Left renal cortex interstitium (tissue), 4 donors: ENCODE results near the gene PLA2G2D. TPM values are rescaled to one million over a fixed set of nuclear protein-coding genes. Genes with fewer than 3 reads are reported as not detected.

ENCODE experiments used
- DNase-seq, 4 donors: peaks; one replicate each; pipeline ENCODE4 v3.0.0-alpha.2; 2013; ENCODE audit warnings: low read depth in 4 of 4, low spot score in 2 of 4, missing footprints in 1 of 4
- polyA plus RNA-seq, 4 donors: library from polyadenylated mRNA; unstranded; fragments of 120-200 nt; gene quantifications; one replicate each; pipeline ENCODE4 v1.2.1, GENCODE V29; 2013; ENCODE audit not compliant: insufficient read length in 4 of 4

Gene PLA2G2D, protein sequence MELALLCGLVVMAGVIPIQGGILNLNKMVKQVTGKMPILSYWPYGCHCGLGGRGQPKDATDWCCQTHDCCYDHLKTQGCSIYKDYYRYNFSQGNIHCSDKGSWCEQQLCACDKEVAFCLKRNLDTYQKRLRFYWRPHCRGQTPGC
- polyA plus RNA-seq, result under 1 TPM in 3 of 4 donors, not detected in 1; 0.05 to 0.06 (median 0.06) TPM

DNA sequence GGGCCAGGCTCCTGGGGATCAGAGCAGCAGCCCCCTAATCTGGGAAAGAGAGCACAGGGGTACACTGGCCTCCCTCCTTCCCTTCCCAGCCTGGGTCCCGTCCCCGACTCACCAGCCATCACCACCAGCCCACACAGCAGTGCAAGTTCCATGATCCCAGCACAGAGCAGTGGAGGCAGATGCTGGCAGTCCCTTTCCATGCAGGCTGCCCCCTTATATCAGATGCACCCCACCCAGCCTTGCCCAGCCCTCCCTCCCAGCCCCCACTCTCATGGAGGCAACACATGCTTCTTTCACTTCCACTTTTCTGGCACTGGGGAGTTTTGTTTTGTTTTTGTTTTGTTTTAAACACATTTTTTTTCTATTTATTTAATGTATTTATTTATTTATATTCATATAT lies at the start of gene PLA2G2D:
TSS of gene PLA2G2D (minus strand) at position 190 of the 400 bp plus-strand sequence. CDS start at position 152, 38 bp downstream.
- no peak for DNase-seq

DNA sequence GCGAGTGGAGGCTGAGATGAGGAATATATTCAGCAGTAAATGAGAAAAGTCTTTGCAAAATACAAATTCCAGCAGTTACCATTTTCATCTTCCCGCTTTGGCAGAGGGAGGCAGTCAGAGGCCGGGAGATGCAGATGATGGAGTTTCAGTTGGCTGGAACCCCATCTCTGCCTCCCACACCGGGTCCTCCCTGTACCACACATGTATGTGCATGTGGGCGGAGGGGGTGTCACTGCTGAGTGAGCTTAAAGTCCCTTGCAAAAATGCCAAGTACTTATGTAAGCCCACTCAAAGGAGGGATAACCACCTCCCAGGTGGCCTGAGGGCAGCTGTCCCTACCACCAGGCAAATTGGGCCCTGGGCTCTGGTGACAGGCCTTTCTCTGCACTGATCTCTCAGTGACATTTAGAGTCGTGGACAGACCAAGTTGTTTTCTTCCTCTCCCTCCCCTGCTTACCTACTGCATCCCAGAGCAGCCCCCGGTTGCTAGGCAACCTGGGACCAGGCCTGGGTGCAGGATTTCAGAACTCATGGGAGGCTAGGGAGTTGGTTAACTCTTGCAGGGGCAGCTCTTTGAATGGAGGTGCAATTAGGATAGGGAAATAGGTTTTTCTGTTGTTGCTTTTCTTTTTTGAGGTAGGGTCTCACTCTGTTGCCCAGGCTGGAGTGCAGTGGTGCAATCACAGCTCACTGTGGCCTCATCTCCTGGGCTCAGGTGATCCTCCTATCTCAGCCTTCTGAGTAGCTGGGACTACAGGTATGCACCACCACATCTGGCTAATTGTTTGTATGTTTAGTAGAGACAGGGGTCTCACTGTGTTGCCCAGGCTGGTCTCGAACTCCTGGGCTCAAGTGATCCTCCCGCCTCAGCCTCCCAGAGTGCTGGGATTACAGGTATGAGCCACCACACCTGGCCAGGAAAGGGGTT lies 49.5 kb upstream of the PLA2G2D start:
- peak in 1 of 4 donors; percentile 24 for DNase-seq

DNA sequence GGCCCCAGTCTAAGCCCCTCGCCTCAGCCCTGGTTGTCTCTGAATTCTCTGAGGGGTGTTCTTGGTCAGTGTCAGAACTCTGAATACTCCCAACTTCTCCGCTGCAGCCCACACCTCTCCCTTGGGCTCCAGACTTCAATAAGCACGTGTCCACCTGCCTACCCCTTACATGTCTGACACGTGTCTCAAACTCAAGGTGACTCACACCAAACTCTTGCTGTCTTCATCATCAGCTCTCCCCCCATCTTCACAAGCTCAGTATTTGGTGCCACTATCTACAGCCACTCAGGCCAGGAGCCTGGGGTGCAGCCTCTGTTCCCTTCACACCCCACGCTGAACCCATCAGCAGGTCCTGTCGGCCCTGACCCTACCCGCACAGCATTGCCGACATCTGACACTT lies 47.8 kb upstream of the PLA2G2D start:
- DNase-seq, result no peak

DNA sequence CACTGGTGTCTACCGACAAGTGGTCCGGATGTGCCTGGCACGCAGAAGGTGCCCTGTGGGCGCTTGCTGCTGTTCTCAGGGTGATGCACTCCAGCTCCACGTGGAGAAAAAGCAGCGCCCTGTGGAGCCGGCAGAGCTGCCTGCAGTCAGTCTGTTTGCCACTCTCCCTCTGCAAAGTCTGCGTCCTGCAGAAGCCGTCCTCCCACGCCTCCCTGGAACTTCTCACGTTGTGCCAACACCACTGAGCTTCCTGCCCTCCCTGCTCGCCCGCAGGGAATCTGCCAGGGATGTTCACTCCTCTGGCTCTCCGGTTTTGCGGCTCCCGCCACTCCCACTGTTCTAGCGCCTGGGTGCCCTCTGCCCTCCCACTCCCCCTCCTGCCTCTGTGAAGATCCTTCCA lies 46.7 kb upstream of the PLA2G2D start:
- DNase-seq, result no peak

DNA sequence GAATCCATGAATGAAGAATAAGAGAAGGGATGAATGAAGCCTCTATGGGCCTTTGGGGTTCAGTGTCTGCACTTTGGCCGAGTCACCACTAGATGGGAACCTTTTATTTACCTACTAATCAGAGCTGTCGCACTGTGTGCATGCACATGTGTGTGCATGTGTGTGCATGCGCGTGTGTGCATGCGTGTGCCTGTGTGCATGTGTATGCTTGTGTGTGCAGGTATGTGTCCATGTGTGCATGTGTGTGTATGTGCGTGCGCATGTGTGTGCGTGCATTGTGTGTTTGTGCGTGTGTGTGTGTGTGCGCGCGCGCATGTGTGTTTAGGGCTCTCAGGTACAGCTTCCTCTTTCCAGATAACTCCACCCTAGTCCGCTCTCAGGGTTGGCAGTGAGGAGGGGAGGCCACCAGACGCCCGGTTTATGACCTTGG lies 46.2 kb upstream of the PLA2G2D start:
- DNase-seq, result no peak

DNA sequence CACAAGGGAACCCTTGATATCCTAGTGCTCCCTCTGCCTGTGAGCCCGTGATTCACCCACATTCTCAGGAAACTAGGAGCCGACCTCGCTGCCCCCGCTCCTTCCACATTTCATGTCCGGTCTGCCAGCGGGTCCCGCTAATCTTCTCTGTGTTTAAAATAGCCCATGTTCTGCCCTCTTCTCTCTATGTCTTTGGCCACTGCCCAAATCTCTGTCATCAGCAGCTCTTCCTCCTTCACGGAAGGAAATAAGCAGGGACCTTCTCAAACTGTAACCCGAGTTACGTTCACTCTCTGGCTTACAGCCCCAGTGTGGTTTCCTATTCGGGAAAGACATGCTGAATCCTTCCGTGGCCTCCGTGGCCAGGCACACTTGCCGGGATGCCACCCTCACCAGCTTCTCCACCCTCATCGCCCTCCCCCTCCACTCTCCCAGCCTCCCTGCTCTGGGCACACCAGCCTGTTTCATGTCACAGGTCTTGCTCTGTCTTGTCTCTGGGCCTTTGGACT lies 45.4 kb upstream of the PLA2G2D start:
- no peak for DNase-seq

DNA sequence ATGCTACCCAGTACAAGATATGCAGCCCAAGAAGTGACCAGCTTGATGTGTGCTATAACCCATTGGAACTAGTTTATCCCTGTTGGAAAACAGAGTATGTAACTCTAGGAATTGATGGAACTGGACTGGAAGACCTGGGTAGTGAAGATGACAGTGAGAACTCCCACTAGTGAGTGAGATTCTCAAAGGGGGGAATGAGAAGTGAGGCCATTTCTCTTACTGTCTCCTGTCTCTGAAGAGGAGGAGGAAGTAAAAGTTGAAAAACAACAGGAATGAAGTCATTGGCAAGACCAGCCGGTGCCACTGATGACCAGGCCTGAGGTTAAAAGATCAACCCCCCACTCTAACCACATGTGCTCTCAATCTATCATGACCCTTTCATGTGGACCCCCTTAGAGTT lies 40.7 kb upstream of the PLA2G2D start:
- no peak for DNase-seq

DNA sequence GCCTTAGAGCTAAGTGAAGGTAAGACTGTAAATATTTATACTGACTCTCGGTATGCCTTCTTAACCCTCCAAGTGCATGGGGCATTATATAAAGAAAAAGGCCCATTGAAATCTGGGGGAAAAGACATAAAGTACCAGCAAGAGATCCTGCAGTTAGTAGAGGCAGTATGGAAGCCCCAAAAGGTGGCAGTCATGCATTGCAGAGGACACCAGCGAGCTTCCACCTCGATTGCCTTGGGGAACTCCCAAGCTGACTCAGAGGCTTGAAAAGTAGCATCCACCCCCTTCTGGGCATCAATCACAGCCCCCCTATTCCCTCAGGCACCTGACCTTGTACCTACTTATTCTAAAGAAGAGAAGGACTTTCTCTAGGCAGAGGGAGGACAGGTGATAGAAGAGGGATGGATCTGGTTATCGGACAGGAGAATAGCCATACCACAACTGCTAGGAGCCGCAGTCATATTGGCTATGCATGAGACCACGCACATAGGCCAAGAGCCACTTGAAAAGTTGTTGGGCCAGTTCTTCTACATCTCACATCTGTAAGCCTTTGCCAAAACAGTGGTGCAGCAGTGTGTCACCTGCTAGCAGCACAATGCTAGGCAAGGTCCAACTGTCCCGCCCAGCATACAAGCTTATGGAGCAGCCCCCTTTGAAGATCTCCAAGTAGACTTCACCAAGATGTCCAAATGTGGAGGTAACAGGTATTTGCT lies 39.2 kb upstream of the PLA2G2D start:
- no peak for DNase-seq

DNA sequence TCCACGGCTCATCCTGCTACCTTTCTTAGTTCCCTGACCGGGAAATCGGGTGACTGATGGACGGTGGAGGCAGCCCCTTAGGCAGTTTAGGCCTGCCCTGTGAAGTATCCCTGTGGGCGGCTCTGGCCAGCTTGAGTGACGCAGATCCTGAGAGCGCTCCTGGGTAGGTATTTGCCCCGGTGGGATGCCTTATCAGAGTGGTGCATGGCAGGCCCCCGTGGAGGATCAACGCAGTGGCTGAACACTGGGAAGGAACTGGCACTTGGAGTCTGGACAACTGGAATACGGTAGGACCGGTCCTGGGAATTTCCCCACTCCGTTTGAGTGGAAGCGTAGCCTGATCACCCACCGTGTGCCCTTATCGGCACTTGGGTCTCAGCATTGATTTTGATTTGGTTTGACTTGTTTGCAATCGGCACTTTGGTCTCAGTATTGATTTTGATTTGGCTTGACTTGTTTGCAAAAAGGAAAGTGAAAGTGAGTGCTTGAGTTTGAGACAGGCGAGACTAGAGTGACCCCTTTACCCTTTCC lies 35.0 kb upstream of the PLA2G2D start:
- DNase-seq, result no peak

DNA sequence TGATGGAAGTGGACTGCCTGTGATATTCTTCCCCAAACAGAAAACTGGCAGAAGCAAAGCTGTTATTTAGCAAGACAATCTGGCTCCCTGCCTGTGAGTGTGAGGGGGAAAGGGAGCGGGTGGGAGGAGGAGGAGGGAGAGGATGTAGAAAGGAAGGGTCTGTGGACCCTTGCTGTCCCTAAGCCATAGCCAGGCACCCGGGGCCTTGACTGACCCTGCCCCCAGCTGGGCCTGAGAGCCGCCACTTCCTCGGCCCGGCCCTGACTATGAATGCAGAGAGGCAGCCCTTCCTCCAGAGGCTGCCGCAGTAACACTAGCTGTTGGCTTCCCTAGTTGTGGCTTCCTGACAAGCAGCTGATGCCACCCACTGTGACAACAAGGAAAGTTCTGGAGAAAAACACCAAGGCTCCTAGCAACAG lies 33.7 kb upstream of the PLA2G2D start:
- no peak for DNase-seq

DNA sequence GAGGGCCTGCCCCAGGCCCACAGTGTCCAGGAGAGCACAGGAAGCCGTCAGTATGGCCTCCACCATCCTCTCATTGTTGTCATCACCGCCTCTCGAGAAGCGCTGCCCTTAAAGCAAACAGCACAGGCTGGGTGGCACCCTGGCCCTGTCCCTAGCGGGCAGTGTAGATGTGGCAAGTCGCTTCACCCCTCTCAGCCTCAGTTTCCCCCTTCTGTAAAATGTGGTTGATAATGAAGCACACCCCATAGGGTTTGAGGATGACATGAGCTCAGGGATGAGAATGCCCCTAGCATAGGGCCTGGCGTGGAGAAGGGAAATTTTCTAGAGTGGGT lies 33.2 kb upstream of the PLA2G2D start:
- no peak for DNase-seq

DNA sequence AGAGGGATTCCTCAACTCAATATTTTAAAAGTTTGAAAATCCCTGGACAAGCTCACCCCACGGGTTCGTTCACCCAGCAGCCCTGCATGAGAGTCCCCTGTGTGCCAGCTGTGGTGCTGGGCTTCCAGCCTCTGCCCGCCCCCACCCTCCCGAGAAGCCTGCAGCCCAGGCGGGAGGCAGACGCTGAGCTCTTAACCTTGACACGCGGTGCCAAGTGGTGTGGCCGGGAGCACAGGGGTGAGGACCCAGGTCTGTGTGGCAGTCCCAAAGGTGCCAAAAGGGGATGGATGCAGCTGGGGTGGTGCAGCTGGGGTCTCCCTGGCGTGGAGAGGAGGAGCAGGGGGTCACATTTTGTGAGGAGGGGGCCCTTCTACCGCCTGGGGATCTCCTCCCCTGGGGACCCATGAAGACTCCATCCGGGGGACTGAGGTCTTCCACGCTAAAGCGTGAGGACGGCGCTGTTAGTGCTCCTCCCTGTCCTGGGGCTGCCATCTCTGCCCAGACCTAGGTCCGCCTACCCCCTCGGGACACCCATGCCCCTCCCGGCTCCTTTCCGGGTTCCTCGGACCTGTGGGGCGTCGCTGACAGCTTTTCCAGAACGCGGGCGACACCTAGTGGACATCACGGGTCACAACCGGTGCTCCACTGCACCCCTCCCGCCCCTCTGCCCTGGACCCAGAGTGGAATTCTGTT lies 32.7 kb upstream of the PLA2G2D start:
- peak in 2 of 4 donors; percentile 41 to 50 for DNase-seq

DNA sequence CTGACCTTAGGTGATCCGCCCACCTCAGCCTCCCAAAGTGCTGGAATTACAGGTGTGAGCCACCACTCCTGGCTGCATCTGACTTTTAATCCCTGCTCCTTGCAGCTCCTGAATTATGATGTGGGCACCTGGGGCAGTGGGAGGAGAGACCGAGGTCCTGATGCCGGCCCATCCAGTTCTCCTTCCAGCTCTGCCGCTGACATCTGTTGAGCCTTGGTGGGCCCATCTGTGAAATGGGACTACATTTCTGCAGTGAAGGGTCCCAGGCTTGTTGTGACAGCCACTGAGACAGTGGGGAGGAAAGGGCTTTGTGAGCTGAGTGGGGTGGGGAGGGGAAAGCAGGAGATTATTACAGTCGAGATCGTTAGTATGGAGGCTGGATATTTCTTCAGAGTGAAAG lies 31.6 kb upstream of the PLA2G2D start:
- no peak for DNase-seq

DNA sequence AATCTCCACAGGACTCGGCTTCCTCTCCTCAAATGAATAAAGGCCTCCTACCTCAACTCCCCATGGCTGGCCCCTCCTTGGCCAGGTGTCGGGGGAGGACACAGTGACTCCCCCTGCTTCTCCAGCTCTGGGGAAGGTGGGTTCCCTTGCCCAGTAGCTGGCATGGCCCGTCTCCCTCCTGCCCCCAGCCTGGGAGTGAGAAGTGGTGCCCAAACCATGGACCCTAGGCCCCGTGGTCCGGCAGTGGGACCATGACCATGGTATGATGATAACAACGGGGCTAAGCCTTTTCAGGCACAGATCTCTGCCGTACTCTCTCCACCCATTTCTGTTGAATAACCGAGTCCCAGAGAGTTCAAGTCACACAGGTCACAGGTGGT lies 31.0 kb upstream of the PLA2G2D start:
- DNase-seq, result no peak

DNA sequence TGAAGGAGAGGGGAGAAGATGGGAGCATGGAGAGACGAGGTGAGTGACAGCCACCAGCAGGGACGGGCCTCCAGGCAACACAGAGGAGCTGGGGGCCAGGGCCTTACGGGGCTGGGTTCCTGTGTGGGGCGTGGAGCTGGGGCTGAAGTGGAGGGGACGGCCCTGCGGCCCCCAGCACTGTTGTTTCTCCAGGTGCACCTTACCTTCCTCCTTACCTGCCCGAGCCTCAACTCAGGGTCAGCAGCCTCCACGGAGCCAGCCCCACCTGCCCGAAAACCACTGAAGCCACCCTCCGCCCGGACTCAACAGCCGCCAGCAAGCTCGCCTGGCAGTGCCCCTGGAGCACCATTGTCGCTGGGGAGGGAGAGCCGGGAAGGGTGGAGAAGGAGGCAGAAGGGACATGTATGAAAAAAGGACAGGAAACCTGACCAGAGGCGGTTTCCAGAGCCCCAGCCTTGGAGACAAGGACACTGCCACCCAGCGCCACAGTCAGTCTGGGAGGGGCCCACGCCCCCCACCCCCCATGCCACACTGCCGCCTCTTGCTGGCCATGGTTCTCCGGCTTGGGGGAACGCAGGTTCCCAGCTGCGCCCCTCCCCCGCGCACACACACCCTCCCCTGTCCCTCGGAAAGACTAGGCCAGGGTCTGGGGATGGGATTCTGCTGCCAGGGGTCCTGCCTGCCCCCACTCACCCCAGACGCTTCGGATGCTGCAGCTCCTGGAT lies 30.4 kb upstream of the PLA2G2D start:
- no peak for DNase-seq

DNA sequence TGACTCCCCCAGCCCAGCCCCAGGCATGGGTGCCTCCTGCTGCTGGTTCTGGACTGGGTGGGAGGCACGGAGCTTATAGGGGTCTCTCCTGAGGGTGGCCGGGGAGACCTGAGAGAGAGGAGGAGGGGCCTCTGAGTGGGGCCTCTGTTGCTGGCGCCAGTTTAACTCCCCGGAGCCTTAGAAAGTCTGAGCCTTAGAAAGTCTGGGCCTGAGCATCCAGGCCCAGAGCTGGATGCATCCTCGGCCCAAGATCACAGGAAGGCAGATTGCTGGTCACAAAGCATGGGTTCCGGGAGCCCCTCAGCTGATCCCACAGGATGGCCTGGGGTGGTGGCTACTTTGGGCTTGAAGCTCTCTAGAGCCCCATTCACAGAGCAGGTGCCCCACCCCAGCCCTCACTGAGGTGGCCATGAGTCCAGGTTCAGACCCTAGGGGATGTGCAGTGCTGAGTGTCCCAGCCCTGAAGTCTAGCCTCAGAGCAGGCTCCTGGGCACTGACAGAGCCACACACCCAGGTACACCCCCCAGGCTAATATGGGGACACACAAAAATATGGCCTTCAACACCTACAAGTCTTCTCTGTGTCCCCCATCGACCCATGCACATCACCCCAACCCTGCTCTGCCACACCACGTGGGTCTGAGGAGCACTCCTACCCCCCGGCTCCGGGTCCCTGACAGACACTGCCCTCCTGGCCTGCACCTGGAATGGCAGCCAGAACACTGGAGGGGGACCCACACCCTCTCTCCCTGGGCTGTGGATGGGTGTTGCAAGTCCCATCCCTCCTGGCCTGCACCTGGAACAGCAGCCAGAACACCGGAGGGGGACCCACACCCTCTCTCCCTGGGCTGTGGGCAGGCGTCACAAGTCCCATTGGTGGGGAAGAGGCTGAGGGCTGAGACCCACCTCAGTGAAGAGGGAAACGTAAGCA lies 29.5 kb upstream of the PLA2G2D start:
- DNase-seq, result no peak

DNA sequence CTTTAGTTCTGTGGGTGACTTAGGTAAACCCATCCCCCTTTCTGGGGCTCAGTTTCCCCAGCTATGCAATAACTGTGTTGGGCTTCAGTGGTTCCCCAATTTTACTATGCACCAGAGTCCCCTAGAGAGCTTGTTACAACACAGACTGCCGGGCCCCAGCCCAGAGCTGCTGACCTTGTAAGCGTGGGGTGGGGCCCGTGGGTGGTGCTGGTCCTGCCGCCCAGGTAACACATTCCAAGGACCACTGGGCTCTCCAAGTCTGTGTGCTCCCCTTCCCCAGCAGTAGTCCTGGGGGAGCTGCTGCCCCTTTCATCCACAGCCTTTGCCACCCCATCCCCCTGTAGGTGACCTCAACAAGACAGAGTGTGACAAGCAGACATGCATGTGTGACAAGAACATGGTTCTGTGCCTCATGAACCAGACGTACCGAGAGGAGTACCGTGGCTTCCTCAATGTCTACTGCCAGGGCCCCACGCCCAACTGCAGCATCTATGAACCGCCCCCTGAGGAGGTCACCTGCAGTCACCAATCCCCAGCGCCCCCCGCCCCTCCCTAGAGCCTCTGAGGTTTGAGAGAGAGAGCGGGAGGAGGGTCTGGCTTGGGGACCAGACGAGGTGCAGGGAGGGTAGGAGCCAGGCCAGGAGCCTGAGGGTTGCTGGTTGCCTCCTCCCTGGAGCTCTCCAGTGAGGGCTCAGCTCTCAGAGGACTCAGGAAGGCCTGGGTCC lies 28.7 kb upstream of the PLA2G2D start:
- no peak for DNase-seq
